Ascending aorta (tissue), 2 donors: ENCODE data around the gene FBXO36. TPM values are rescaled to one million over a fixed set of nuclear protein-coding genes. Genes with fewer than 3 reads are reported as not detected.
"Not testable (repeated sequence)": the region's sequence is repeated elsewhere in the genome, so short reads cannot be mapped to it uniquely, and the experiment has no call there.

ENCODE experiments used
- DNase-seq, 2 donors: peaks; one replicate each; pipeline ENCODE4 v3.0.0-alpha.2; 2019; ENCODE audit warnings: low spot score in 2 of 2
- H3K27ac ChIP-seq, 2 donors: fragments of 200-600 bp; sonication (generic); one replicate each; pipeline ENCODE4 v1.5.1; 2016 to 2017; ENCODE audit warnings: mild to moderate bottlenecking in 1 of 2
- H3K27me3 ChIP-seq: fragments of 200-600 bp; sonication (generic); one replicate; pipeline ENCODE4 v1.5.1; 2017
- H3K36me3 ChIP-seq, 2 donors: fragments of 200-600 bp; sonication (generic); one replicate each; pipeline ENCODE4 v1.5.1; 2016
- H3K4me1 ChIP-seq, 2 donors: fragments of 200-600 bp; sonication (generic); one replicate each; pipeline ENCODE4 v1.5.1; 2016 to 2017; ENCODE audit warnings: mild to moderate bottlenecking in 1 of 2
- H3K4me3 ChIP-seq, 2 donors: fragments of 200-600 bp; sonication (generic); one replicate each; pipeline ENCODE4 v1.5.1; 2016 to 2017; ENCODE audit warnings: mild to moderate bottlenecking in 1 of 2
- H3K9me3 ChIP-seq, 2 donors: fragments of 200-600 bp; sonication (generic); one replicate each; pipeline ENCODE4 v1.5.1; 2016
- intact Hi-C: fragments of 100-400 bp; cut with DNase I; formaldehyde crosslinking; loops from one replicate; pipeline ENCODE4 v1.15.1; 2023
- total RNA-seq: library from RNA; depleted of rRNA; stranded (reverse); fragments of >200 nt; gene quantifications from one replicate; pipeline ENCODE4 v1.1.0, GENCODE V29; 2016
- TF ChIP-seq, protein P1 (sequence below), 3 experiments: fragments of 200-600 bp in 2 of 3; fragments of 450-650 bp in 1 of 3; sonication (generic) in 2 of 3; IDR thresholded peaks; one replicate each; pipeline ENCODE4 v1.5.1; 2016 to 2019; ENCODE audit warnings: antibody characterized with exemption in 3 of 3, mild to moderate bottlenecking in 1 of 3, moderate library complexity in 1 of 3

Gene FBXO36
- total RNA-seq, 1 donor from 2014 or later = 1.6 TPM

DNA sequence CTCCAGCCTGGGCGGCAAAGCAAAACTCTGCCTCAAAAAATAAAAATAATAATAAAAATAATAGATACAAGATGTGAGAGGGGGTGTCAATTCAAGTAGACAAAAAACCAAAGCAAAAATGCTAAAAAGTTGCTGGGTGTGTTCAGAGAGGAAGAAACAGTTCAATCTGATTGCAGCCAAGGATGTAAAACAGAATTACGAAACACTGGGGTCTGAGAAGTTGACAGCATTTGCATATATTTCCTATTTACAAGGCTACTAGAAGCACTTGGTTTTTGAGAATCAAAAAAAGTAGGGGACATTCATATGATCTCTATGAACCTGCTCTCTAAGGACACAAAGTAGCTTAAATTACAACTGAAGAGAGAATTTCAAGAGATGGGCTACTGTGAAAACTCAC lies 8.1 kb upstream of the FBXO36 start:
- Histone ChIP-seq H3K4me1 (peaks cover 0 to 24% of the 10 kb centered on the region in 2 donors), H3K36me3 (peaks cover 0 to 6% of the 10 kb centered on the region in 2 donors), H3K9me3 (no peaks in the 10 kb centered on the region), H3K4me3 (no peak overlapping the region), H3K27me3 (no peaks in the 10 kb centered on the region), H3K27ac (no peak overlapping the region)
- DNase-seq = no peak
- TF ChIP-seq, protein P1, sequence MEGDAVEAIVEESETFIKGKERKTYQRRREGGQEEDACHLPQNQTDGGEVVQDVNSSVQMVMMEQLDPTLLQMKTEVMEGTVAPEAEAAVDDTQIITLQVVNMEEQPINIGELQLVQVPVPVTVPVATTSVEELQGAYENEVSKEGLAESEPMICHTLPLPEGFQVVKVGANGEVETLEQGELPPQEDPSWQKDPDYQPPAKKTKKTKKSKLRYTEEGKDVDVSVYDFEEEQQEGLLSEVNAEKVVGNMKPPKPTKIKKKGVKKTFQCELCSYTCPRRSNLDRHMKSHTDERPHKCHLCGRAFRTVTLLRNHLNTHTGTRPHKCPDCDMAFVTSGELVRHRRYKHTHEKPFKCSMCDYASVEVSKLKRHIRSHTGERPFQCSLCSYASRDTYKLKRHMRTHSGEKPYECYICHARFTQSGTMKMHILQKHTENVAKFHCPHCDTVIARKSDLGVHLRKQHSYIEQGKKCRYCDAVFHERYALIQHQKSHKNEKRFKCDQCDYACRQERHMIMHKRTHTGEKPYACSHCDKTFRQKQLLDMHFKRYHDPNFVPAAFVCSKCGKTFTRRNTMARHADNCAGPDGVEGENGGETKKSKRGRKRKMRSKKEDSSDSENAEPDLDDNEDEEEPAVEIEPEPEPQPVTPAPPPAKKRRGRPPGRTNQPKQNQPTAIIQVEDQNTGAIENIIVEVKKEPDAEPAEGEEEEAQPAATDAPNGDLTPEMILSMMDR (IDR thresholded peaks at IDR 0.05) = no peak
- intact Hi-C loops = no loop called here

DNA sequence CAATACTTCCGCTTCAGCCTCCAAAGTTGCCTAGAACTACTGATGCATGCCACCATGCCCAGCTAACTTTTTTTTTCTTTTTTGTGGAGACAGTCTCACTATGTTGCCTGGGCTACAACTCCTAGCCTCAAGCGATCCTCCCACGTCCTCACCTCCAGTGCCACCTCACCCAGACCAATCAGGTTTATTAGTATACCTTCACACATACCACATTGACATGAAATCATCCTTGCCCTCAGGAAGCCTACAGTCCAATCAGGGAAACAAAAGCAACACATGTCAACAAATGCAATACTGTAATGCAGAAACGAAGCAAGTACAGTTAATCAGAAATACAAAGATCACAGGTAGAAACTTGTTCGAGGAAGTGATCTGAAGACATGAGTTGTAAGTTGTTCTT lies 4.5 kb upstream of the FBXO36 start:
- Histone ChIP-seq H3K27me3 (no peaks in the 10 kb centered on the region), H3K9me3 (no peaks in the 10 kb centered on the region), H3K4me3 (no peak overlapping the region), H3K4me1 (peaks cover 0 to 12% of the 10 kb centered on the region in 2 donors), H3K36me3 (peaks cover 0 to 6% of the 10 kb centered on the region in 2 donors), H3K27ac (no peak overlapping the region)
- intact Hi-C loops = loop anchor here (1.0 kb wide), 1 partner anchor 10 kb away; no protein-coding TSS in a partner anchor
- TF ChIP-seq, protein P1 (IDR thresholded peaks at IDR 0.05) = no peak
- no peak for DNase-seq

DNA sequence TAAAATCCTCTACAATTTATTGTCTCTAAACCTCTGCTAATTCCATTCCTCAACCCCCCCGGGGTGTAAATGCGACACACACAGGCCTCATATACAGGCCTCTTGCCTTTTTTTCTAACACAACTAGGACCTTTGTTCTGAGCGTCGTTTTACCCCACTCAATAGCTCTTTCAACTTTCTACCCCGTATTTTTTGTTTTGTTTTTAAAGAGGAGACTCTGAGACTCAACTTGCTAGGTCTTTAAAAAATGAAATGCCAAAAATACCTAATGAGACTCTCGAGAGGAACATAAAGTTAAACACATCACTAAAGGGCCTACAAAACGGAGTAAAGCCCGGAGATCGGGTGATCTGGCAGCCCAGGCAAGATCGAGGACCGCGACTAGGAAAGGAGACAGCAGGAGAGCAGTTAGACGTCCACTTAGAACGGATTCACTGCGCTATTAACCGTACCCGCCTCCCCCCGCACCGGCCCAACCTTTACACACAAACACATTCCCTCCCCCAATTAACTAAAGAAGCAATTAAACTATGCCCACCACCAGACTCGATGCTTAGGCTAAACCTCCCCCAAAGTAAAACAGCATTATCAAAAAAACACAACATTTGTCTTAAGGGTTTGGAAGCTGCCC lies 2.2 kb upstream of the FBXO36 start:
- TF ChIP-seq, protein P1 (IDR thresholded peaks at IDR 0.05) = no peak
- Histone ChIP-seq H3K4me3 (peak overlapping the region; percentile 95 to 98), H3K4me1 (peaks cover 0 to 10% of the 10 kb centered on the region in 2 donors), H3K9me3 (no peaks in the 10 kb centered on the region), H3K27ac (peak overlapping the region; percentile 99), H3K27me3 (no peaks in the 10 kb centered on the region), H3K36me3 (peaks cover 0 to 6% of the 10 kb centered on the region in 2 donors)
- DNase-seq = no peak
- intact Hi-C loops = loop anchor here (2.0 to 5.0 kb wide), 2 partner anchors 497 to 1545 kb away; partner anchors contain the start of genes NCL and SP100

GRCh38 chr2:229921101-229921891 lies 1.0 kb upstream of the FBXO36 start:
- Histone ChIP-seq H3K4me1 (peaks cover 0 to 10% of the 10 kb centered on the region in 2 donors), H3K27ac (peak overlapping the region; percentile 99), H3K36me3 (peaks cover 0 to 6% of the 10 kb centered on the region in 2 donors), H3K4me3 (peak overlapping the region; percentile 95 to 98), H3K9me3 (no peaks in the 10 kb centered on the region), H3K27me3 (no peaks in the 10 kb centered on the region)
- peak; percentile 34 to 84 for DNase-seq
- intact Hi-C loops = loop anchor here (2.0 to 5.0 kb wide), 2 partner anchors 496 to 1544 kb away; partner anchors contain the start of genes NCL and SP100
- TF ChIP-seq, protein P1 (IDR thresholded peaks at IDR 0.05) = no peak

- intact Hi-C loops = loop anchor here (2.0 to 5.0 kb wide), 3 partner anchors 121 to 1543 kb away; partner anchors contain the start of genes NCL and SP100
- H3K4me3 ChIP-seq = peak within 1 kb of the TSS; percentile 95 to 98
- peaks cover 0 to 6% of the 10 kb centered on the region in 2 donors for H3K36me3 ChIP-seq
- H3K27ac ChIP-seq = peak within 1 kb of the TSS; percentile 99
- peaks cover 0 to 10% of the 10 kb centered on the region in 2 donors for H3K4me1 ChIP-seq
- no peaks in the 10 kb centered on the region for H3K27me3 ChIP-seq
- no peaks in the 10 kb centered on the region for H3K9me3 ChIP-seq
- TF ChIP-seq, protein P1 (IDR thresholded peaks at IDR 0.05) = no peak
- peak; percentile 77 to 96 for DNase-seq
Measured at GRCh38 chr2:229921892-229922448, 333 bp upstream of the FBXO36 start, which contains the start of gene TRIP12. Gene TRIP12, minus strand, starts transcription at chr2:229922009. Its CDS starts 41,930 bp downstream, at chr2:229880079.

DNA sequence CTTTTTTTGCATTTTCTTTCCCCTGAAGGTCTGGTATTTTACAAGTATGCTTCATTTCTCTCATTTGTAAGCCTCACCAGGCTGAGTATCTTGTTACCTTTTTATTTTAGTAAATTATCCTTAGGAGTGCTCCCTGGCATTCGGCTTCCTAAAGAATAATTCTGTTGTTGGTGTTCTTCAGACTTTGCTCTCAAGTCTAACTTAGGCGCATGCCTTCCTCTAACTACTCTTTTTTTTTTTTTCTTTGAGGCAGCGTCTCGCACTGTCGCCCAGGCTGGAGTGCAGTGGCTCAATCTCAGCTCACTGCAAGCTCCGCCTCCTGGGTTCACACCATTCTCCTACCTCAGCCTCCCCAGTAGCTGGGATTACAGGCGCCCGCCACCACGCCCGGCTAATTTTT lies 2.2 kb downstream of the FBXO36 start:
- intact Hi-C loops = loop anchor here (5.0 kb wide), 1 partner anchor 493 kb away; the partner anchor contains the start of gene SP100
- not testable (repeated sequence) for H3K27me3 ChIP-seq, H3K36me3 ChIP-seq, H3K4me3 ChIP-seq, H3K9me3 ChIP-seq, DNase-seq, H3K4me1 ChIP-seq, H3K27ac ChIP-seq
